Uterus (tissue), 4 donors: ENCODE results near the gene HIC1. TPM values are rescaled to one million over a fixed set of nuclear protein-coding genes. Genes with fewer than 3 reads are reported as not detected.
A peak's percentile ranks its signal among the peaks of the same experiment; 100 is the strongest.

Experiments
- DNase-seq, 2 donors: peaks; one replicate each; pipeline ENCODE4 v3.0.0-alpha.2; 2019 to 2020
- H3K27ac ChIP-seq, 2 donors: fragments of 200-600 bp; sonication (generic); 1 replicate in 1 of 2; 2 replicates in 1 of 2; pipeline ENCODE4 v1.5.1; 2016 to 2018
- H3K27me3 ChIP-seq, 2 donors: fragments of 200-600 bp; sonication (generic); one replicate each; pipeline ENCODE4 v1.5.1; 2018 to 2019; ENCODE audit warnings: control low read depth in 1 of 2
- H3K36me3 ChIP-seq, 2 donors: fragments of 200-600 bp; sonication (generic); one replicate each; pipeline ENCODE4 v1.5.1; 2019; ENCODE audit warnings: control low read depth in 1 of 2
- H3K4me1 ChIP-seq, 2 donors: fragments of 200-600 bp; sonication (generic); one replicate each; pipeline ENCODE4 v1.5.1; 2018 to 2019; ENCODE audit warnings: control low read depth in 1 of 2
- H3K4me3 ChIP-seq, 2 donors: fragments of 200-600 bp; sonication (generic); 1 replicate in 1 of 2; 2 replicates in 1 of 2; pipeline ENCODE4 v1.5.1; 2018 to 2019; ENCODE audit warnings: mild to moderate bottlenecking in 1 of 2
- H3K9me3 ChIP-seq, 2 donors: fragments of 200-600 bp; sonication (generic); one replicate each; pipeline ENCODE4 v1.5.1; 2019; ENCODE audit warnings: control low read depth in 1 of 2
- POLR2A ChIP-seq, 2 donors: fragments of 450-650 bp; IDR thresholded peaks; one replicate each; pipeline ENCODE4 v1.6.1; 2016; ENCODE audit warnings: antibody characterized with exemption in 2 of 2, mild to moderate bottlenecking in 1 of 2, moderate library complexity in 1 of 2
- intact Hi-C: fragments of 100-400 bp; cut with DNase I; formaldehyde crosslinking; loops from one replicate; pipeline ENCODE4 v1.15.1; 2023; ENCODE audit warnings: low total_unique reads
- total RNA-seq, 4 donors: library from RNA; depleted of rRNA in 3 of 4; stranded (reverse); fragments of >200 nt in 3 of 4; gene quantifications; one replicate each; pipeline versions ENCODE4 v1.1.0 to v1.2.4, GENCODE V29; 2014 to 2023
- TF ChIP-seq, protein P1 (sequence below), 4 experiments: fragments of 200-600 bp in 2 of 4; fragments of 450-650 bp in 2 of 4; sonication (generic) in 2 of 4; IDR thresholded peaks; one replicate each; pipeline ENCODE4 v1.5.1; 2016 to 2019; ENCODE audit warnings: antibody characterized with exemption in 4 of 4, mild to moderate bottlenecking in 2 of 4, moderate library complexity in 1 of 4
- donor health status: DM: yes; HTN: yes; CAD: no.

Gene HIC1
- total RNA-seq, 4 donors from 2014 or later: 21.8 to 86.9 (median 54.2) TPM

DNA sequence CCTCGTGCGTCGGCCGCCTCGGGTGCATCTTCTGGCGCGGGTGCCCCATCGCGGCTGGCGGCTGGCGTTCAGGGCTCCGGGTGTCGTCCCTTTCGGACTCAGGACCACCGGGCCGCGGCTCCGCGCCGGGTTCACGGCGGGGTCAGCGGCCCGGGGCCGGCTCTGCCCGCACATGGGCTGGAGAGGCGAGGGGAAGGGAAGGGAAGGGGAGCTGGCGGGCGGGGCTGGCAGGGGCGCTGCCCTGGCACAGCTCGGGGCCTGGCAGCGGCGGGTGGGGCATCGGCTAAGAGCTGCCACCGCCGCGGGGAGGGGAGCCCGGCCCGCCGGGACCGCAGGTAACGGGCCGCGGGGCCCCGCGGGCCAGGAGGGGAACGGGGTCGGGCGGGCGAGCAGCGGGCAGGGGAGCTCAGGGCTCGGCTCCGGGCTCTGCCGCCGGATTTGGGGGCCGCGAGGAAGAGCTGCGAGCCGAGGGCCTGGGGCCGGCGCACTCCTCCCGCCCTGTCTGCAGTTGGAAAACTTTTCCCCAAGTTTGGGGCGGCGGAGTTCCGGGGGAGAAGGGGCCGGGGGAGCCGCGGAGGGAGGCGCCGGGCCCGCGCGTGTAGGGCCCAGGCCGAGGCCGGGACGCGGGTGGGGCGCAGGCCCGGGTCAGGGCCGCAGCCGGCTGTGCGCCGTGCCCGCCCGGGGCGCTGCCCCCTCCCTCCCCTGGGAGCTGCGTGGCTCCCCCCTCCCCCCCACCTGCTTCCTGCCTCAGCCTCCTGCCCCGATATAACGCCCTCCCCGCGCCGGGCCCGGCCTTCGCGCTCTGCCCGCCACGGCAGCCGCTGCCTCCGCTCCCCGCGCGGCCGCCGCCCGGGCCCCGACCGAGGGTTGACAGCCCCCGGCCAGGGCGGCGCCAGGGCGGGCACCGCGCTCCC, 646 bp downstream of the HIC1 start:
- peak; percentile 50 to 57 for DNase-seq
- H3K4me3 ChIP-seq: peak overlapping the region; percentile 46 to 90
- H3K4me1 ChIP-seq: peaks cover 3 to 32% of the 10 kb centered on the region in 2 donors
- TF ChIP-seq POLR2A (IDR thresholded peaks at IDR 0.05): no peak
- TF ChIP-seq, protein P1, sequence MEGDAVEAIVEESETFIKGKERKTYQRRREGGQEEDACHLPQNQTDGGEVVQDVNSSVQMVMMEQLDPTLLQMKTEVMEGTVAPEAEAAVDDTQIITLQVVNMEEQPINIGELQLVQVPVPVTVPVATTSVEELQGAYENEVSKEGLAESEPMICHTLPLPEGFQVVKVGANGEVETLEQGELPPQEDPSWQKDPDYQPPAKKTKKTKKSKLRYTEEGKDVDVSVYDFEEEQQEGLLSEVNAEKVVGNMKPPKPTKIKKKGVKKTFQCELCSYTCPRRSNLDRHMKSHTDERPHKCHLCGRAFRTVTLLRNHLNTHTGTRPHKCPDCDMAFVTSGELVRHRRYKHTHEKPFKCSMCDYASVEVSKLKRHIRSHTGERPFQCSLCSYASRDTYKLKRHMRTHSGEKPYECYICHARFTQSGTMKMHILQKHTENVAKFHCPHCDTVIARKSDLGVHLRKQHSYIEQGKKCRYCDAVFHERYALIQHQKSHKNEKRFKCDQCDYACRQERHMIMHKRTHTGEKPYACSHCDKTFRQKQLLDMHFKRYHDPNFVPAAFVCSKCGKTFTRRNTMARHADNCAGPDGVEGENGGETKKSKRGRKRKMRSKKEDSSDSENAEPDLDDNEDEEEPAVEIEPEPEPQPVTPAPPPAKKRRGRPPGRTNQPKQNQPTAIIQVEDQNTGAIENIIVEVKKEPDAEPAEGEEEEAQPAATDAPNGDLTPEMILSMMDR (IDR thresholded peaks at IDR 0.05): no peak
- no peaks in the 10 kb centered on the region for H3K36me3 ChIP-seq
- intact Hi-C loops: loop anchor here (2.0 to 10.0 kb wide), 2 partner anchors 119 to 189 kb away; no protein-coding TSS in a partner anchor
- peak overlapping the region; percentile 94 to 99 for H3K27ac ChIP-seq
- no peaks in the 10 kb centered on the region for H3K9me3 ChIP-seq
- no peaks in the 10 kb centered on the region for H3K27me3 ChIP-seq

DNA sequence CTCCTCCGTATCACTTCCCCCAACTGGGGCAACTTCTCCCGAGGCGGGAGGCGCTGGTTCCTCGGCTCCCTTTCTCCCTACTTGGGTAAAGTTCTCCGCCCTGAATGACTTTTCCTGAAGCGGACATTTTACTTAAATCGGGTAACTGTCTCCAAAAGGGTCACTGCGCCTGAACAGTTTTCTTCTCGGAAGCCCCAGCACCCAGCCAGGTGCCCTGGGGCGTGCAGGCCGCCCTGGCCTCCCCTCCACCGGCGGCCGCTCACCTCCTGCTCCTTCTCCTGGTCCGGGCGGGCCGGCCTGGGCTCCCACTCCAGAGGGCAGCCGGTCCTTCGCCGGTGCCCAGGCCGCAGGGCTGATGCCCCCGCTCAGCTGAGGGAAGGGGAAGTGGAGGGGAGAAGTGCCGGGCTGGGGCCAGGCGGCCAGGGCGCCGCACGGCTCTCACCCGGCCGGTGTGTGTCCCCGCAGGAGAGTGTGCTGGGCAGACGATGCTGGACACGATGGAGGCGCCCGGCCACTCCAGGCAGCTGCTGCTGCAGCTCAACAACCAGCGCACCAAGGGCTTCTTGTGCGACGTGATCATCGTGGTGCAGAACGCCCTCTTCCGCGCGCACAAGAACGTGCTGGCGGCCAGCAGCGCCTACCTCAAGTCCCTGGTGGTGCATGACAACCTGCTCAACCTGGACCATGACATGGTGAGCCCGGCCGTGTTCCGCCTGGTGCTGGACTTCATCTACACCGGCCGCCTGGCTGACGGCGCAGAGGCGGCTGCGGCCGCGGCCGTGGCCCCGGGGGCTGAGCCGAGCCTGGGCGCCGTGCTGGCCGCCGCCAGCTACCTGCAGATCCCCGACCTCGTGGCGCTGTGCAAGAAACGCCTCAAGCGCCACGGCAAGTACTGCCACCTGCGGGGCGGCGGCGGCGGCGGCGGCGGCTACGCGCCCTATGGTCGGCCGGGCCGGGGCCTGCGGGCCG, 1.6 kb downstream of the HIC1 start:
- DNase-seq: peak in 1 of 2 donors; percentile 50
- H3K27ac ChIP-seq: peak overlapping the region; percentile 94 to 99
- TF ChIP-seq, protein P1 (IDR thresholded peaks at IDR 0.05): peak in 2 of 4 experiments; percentile 8 to 15
- TF ChIP-seq POLR2A (IDR thresholded peaks at IDR 0.05): no peak
- no peaks in the 10 kb centered on the region for H3K27me3 ChIP-seq
- intact Hi-C loops: loop anchor here (10.0 kb wide), 1 partner anchor 118 kb away; no protein-coding TSS in a partner anchor
- H3K4me1 ChIP-seq: peaks cover 0 to 33% of the 10 kb centered on the region in 2 donors
- H3K4me3 ChIP-seq: peak overlapping the region; percentile 46 to 90
- no peaks in the 10 kb centered on the region for H3K36me3 ChIP-seq
- H3K9me3 ChIP-seq: no peaks in the 10 kb centered on the region

DNA sequence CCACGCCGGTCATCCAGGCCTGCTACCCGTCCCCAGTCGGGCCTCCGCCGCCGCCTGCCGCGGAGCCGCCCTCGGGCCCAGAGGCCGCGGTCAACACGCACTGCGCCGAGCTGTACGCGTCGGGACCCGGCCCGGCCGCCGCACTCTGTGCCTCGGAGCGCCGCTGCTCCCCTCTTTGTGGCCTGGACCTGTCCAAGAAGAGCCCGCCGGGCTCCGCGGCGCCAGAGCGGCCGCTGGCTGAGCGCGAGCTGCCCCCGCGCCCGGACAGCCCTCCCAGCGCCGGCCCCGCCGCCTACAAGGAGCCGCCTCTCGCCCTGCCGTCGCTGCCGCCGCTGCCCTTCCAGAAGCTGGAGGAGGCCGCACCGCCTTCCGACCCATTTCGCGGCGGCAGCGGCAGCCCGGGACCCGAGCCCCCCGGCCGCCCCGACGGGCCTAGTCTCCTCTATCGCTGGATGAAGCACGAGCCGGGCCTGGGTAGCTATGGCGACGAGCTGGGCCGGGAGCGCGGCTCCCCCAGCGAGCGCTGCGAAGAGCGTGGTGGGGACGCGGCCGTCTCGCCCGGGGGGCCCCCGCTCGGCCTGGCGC, 2.4 kb downstream of the HIC1 start:
- no peaks in the 10 kb centered on the region for H3K9me3 ChIP-seq
- H3K27ac ChIP-seq: peak overlapping the region; percentile 94 to 99
- intact Hi-C loops: loop anchor here (10.0 kb wide), 1 partner anchor 118 kb away; no protein-coding TSS in a partner anchor
- H3K4me1 ChIP-seq: peaks cover 0 to 37% of the 10 kb centered on the region in 2 donors
- no peaks in the 10 kb centered on the region for H3K36me3 ChIP-seq
- peak overlapping the region in 1 of 2 donors; percentile 90 for H3K4me3 ChIP-seq
- TF ChIP-seq, protein P1 (IDR thresholded peaks at IDR 0.05): no peak
- TF ChIP-seq POLR2A (IDR thresholded peaks at IDR 0.05): no peak
- no peaks in the 10 kb centered on the region for H3K27me3 ChIP-seq
- DNase-seq: no peak

DNA sequence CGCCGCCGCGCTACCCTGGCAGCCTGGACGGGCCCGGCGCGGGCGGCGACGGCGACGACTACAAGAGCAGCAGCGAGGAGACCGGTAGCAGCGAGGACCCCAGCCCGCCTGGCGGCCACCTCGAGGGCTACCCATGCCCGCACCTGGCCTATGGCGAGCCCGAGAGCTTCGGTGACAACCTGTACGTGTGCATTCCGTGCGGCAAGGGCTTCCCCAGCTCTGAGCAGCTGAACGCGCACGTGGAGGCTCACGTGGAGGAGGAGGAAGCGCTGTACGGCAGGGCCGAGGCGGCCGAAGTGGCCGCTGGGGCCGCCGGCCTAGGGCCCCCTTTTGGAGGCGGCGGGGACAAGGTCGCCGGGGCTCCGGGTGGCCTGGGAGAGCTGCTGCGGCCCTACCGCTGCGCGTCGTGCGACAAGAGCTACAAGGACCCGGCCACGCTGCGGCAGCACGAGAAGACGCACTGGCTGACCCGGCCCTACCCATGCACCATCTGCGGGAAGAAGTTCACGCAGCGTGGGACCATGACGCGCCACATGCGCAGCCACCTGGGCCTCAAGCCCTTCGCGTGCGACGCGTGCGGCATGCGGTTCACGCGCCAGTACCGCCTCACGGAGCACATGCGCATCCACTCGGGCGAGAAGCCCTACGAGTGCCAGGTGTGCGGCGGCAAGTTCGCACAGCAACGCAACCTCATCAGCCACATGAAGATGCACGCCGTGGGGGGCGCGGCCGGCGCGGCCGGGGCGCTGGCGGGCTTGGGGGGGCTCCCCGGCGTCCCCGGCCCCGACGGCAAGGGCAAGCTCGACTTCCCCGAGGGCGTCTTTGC, 3.1 kb downstream of the HIC1 start:
- Histone ChIP-seq H3K27ac (peak overlapping the region; percentile 94 to 99), H3K9me3 (no peaks in the 10 kb centered on the region), H3K4me1 (peaks cover 2 to 43% of the 10 kb centered on the region in 2 donors), H3K4me3 (peak overlapping the region in 1 of 2 donors; percentile 90), H3K36me3 (no peaks in the 10 kb centered on the region), H3K27me3 (no peaks in the 10 kb centered on the region)
- DNase-seq: peak in 1 of 2 donors; percentile 46
- TF ChIP-seq, protein P1 (IDR thresholded peaks at IDR 0.05): peak in 1 of 4 experiments; percentile 2
- no peak for TF ChIP-seq POLR2A (IDR thresholded peaks at IDR 0.05)
- intact Hi-C loops: loop anchor here (10.0 kb wide), 1 partner anchor 117 kb away; no protein-coding TSS in a partner anchor
